Measurements from ENCODE around the gene ADPRHL1.

The ADPRHL1 gene

GRCh38 chr13:113468472-113469201 lies 15.3 kb upstream of the ADPRHL1 start:
- Histone ChIP-seq H3K79me2 (ENCODE audit: control insufficient read depth, low read length) (peaks cover 12% of the 10 kb centered on the region), H3K4me3 (ENCODE audit: low read length) (no peak overlapping the region), H3K36me3 (ENCODE audit: control insufficient read depth, low read length) (peaks cover 37% of the 10 kb centered on the region)

GRCh38 chr13:113468029-113468428 lies 14.7 kb upstream of the ADPRHL1 start:
- Histone ChIP-seq H3K4me1 (ENCODE audit: control insufficient read depth, low read length) (no peaks in the 10 kb centered on the region), H3F3A (ENCODE audit: control insufficient read depth, insufficient read depth) (no peaks in the 10 kb centered on the region), H3K79me2 (ENCODE audit: control insufficient read depth, low read length) (peaks cover 12% of the 10 kb centered on the region), H3K27me3 (ENCODE audit: control insufficient read depth, low read length) (no peaks in the 10 kb centered on the region), H3K9me2 (replicated peaks; ENCODE audit: control insufficient read depth, low read length) (no peaks in the 10 kb centered on the region), H3K36me3 (ENCODE audit: control insufficient read depth, low read length) (peaks cover 39% of the 10 kb centered on the region), H3K4me3 (ENCODE audit: low read length) (no peak overlapping the region), H4K20me1 (ENCODE audit: control insufficient read depth, insufficient read depth, low read depth, low read length) (no peaks in the 10 kb centered on the region), H3K4me2 (ENCODE audit: low read length) (no peak overlapping the region), H3K9me3 (ENCODE audit: control insufficient read depth, insufficient read depth, low read length) (no peaks in the 10 kb centered on the region), H3K27ac (ENCODE audit: low read depth, low read length) (no peak overlapping the region)
- TF ChIP-seq EZH2phosphoT487 (IDR thresholded peaks at IDR 0.05; ENCODE audit: borderline replicate concordance, low read length), result no peak
- no peak for TF ChIP-seq CTCF (IDR thresholded peaks at IDR 0.05; ENCODE audit: low read depth, low read length, poor library complexity, severe bottlenecking)

More at GRCh38 chr13:113468472-113469201, 15.3 kb upstream of the ADPRHL1 start:
- Histone ChIP-seq H3K9me2 (replicated peaks; ENCODE audit: control insufficient read depth, low read length) (no peaks in the 10 kb centered on the region), H3K27me3 (ENCODE audit: control insufficient read depth, low read length) (no peaks in the 10 kb centered on the region), H3K4me2 (ENCODE audit: low read length) (no peak overlapping the region), H3K4me1 (ENCODE audit: control insufficient read depth, low read length) (no peaks in the 10 kb centered on the region), H3F3A (ENCODE audit: control insufficient read depth, insufficient read depth) (no peaks in the 10 kb centered on the region), H4K20me1 (ENCODE audit: control insufficient read depth, insufficient read depth, low read depth, low read length) (no peaks in the 10 kb centered on the region), H3K9me3 (ENCODE audit: control insufficient read depth, insufficient read depth, low read length) (no peaks in the 10 kb centered on the region), H3K27ac (ENCODE audit: low read depth, low read length) (no peak overlapping the region)
- TF ChIP-seq CTCF (IDR thresholded peaks at IDR 0.05; ENCODE audit: low read depth, low read length, poor library complexity, severe bottlenecking) (no peak), EZH2phosphoT487 (IDR thresholded peaks at IDR 0.05; ENCODE audit: borderline replicate concordance, low read length) (no peak)

- H3K27ac ChIP-seq (ENCODE audit: low read depth, low read length), result no peak overlapping the region
- H3K9me2 ChIP-seq (replicated peaks; ENCODE audit: control insufficient read depth, low read length), result no peaks in the 10 kb centered on the region
- no peaks in the 10 kb centered on the region for H3K4me1 ChIP-seq (ENCODE audit: control insufficient read depth, low read length)
- TF ChIP-seq CTCF (IDR thresholded peaks at IDR 0.05; ENCODE audit: low read depth, low read length, poor library complexity, severe bottlenecking) (no peak), EZH2phosphoT487 (IDR thresholded peaks at IDR 0.05; ENCODE audit: borderline replicate concordance, low read length) (no peak)
- no peaks in the 10 kb centered on the region for H3K9me3 ChIP-seq (ENCODE audit: control insufficient read depth, insufficient read depth, low read length)
- H3K79me2 ChIP-seq (ENCODE audit: control insufficient read depth, low read length), result peaks cover 12% of the 10 kb centered on the region
- no peaks in the 10 kb centered on the region for H3F3A ChIP-seq (ENCODE audit: control insufficient read depth, insufficient read depth)
- H3K4me2 ChIP-seq (ENCODE audit: low read length), result no peak overlapping the region
- peaks cover 38% of the 10 kb centered on the region for H3K36me3 ChIP-seq (ENCODE audit: control insufficient read depth, low read length)
- H3K4me3 ChIP-seq (ENCODE audit: low read length), result no peak overlapping the region
- no peaks in the 10 kb centered on the region for H4K20me1 ChIP-seq (ENCODE audit: control insufficient read depth, insufficient read depth, low read depth, low read length)
- no peaks in the 10 kb centered on the region for H3K27me3 ChIP-seq (ENCODE audit: control insufficient read depth, low read length)
These were observed 13.1 kb upstream of the ADPRHL1 start for GRCh38 chr13:113466383-113466782.
